ENCODE measurements around the gene TMEM59.

DNA sequence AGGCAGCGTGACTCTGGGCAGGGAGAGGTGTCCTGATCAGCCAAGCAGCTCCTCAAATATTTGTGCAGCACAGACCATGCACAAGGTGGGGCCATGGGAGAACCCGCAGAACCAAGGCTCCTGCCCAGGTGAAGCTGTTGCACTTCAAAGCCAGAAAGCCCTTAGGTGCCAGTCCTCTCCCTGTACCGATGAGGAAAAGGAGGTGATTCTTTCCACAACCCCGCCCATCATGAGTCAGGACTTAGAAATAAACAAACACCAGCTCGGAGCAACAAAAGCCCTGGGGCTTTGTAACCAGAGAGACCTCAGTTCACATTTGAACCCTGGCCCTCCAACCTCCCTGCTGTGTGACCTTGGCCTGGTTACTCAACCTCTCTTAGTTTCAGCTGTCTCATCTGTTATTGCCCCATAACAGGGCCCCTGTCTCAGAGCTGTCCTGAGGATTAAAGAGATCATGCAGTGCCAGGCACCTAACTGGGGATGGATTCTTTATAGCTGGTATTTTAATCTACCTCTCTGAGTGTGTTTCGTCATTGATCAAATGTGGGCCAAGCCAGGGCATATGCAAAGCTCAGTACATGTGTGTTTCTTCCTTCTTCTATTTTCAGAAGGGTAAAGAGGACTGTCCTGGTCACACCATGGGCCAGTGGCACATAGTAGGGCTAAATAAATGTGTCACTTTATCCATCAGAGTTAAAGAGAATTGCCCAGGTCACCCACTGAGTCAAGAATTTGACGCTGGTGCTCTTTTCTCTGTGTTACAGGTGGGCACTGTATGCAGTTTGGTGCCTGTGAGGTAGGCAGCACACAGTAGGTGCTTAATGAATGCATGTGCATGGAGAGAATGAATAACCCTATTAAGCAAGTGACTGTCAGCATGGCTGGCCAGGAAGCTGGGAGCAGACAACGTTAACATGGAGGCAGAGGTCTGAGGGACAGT, 36.4 kb downstream of the TMEM59 start:
- TF ChIP-seq, protein P1, sequence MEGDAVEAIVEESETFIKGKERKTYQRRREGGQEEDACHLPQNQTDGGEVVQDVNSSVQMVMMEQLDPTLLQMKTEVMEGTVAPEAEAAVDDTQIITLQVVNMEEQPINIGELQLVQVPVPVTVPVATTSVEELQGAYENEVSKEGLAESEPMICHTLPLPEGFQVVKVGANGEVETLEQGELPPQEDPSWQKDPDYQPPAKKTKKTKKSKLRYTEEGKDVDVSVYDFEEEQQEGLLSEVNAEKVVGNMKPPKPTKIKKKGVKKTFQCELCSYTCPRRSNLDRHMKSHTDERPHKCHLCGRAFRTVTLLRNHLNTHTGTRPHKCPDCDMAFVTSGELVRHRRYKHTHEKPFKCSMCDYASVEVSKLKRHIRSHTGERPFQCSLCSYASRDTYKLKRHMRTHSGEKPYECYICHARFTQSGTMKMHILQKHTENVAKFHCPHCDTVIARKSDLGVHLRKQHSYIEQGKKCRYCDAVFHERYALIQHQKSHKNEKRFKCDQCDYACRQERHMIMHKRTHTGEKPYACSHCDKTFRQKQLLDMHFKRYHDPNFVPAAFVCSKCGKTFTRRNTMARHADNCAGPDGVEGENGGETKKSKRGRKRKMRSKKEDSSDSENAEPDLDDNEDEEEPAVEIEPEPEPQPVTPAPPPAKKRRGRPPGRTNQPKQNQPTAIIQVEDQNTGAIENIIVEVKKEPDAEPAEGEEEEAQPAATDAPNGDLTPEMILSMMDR (IDR thresholded peaks at IDR 0.05): no peak
- no peak for TF ChIP-seq POLR2A (IDR thresholded peaks at IDR 0.05)

Data from Peyer's patch (tissue), 4 donors.